GM12878 (cell line): ENCODE measurements around the gene AP3B2. TPM values are rescaled to one million over a fixed set of nuclear protein-coding genes. Genes with fewer than 3 reads are reported as not detected.

Experiments used
- ATAC-seq: fragments of 200-7000 bp; cut with Tn5 transposase; 3 replicates; pipeline ENCODE4 v1.9.1; 2020; ENCODE audit warnings: mild to moderate bottlenecking, moderate library complexity
- BruUV-seq: library from RNA; stranded (reverse); fragments of 400-500 nt; replicated peaks from 2 replicates; lab custom pipeline; 2021; lab: Mats Ljungman, UMichigan
- CTCF ChIA-PET: fragments of 300-600 bp; sonication (Branson Sonifier 250); formaldehyde crosslinking; extraction: SDS; loops from one replicate; lab custom pipeline; 2021; ENCODE audit warnings: inconsistent platforms; lab: Yijun Ruan, JAX
- POLR2A ChIA-PET: fragments of 350-600 bp; formaldehyde crosslinking; extraction: SDS; loops from one replicate; lab custom pipeline; 2021; ENCODE audit warnings: inconsistent platforms; lab: Charles Lee
- RAD21 ChIA-PET: fragments of 300-600 bp; sonication (Branson Sonifier 250); formaldehyde crosslinking; loops from one replicate; lab custom pipeline; 2023; ENCODE audit warnings: antibody characterized with exemption; ENCODE audit not compliant: unreplicated experiment; lab: Charles Lee
- SMC1A ChIA-PET: fragments of 300-600 bp; sonication (Branson Sonifier 250); formaldehyde crosslinking; loops from one replicate; lab custom pipeline; 2023; ENCODE audit not compliant: unreplicated experiment, uncharacterized antibody; lab: Charles Lee
- DNase-seq: peaks from one replicate; pipeline ENCODE4 v3.0.0-alpha.2; 2011; ENCODE audit warnings: low read depth, low spot score
- FAIRE-seq: peaks from 3 replicates; lab custom pipeline; 2011; peaks lifted over from hg19 to GRCh38; lab: Jason Lieb, UNC
- H2AFZ ChIP-seq: 2 replicates; pipeline ENCODE4 v1.6.0; 2011; ENCODE audit warnings: low read depth, low read length, control low read depth; ENCODE audit not compliant: control insufficient read depth
- H3K27ac ChIP-seq: 2 replicates; pipeline ENCODE4 v1.5.1; 2011; ENCODE audit warnings: control low read depth; ENCODE audit not compliant: control insufficient read depth, insufficient read depth
- H3K27me3 ChIP-seq, 2 experiments: replicated peaks in 1 of 2; 2 replicates each; pipeline versions ENCODE4 v1.6.0 to v1.6.1; 2011; ENCODE audit warnings: low read length in 1 of 2; ENCODE audit not compliant: control insufficient read depth in 2 of 2, insufficient read depth in 2 of 2
- H3K36me3 ChIP-seq, 2 experiments: 2 replicates each; pipeline ENCODE4 v1.5.1; 2011; ENCODE audit warnings: low read length in 1 of 2; ENCODE audit not compliant: control insufficient read depth in 2 of 2, insufficient read depth in 2 of 2
- H3K4me1 ChIP-seq: 2 replicates; pipeline ENCODE4 v1.6.1; 2011; ENCODE audit warnings: mild to moderate bottlenecking, low read length, moderate library complexity, mixed read lengths; ENCODE audit not compliant: control insufficient read depth, insufficient read depth
- H3K4me2 ChIP-seq: 2 replicates; pipeline ENCODE4 v1.6.0; 2011; ENCODE audit warnings: control low read depth; ENCODE audit not compliant: control insufficient read depth, insufficient read depth
- H3K4me3 ChIP-seq: fragments of 200-600 bp; sonication (generic); 2 replicates; pipeline ENCODE4 v1.5.1; 2016
- H3K79me2 ChIP-seq: 2 replicates; pipeline ENCODE4 v1.6.0; 2011; ENCODE audit warnings: low read length; ENCODE audit not compliant: control insufficient read depth, insufficient read depth
- H3K9ac ChIP-seq: 2 replicates; pipeline ENCODE4 v1.8.0; 2011; ENCODE audit warnings: low read length, control low read depth, mixed read lengths; ENCODE audit not compliant: control insufficient read depth, insufficient read depth
- H3K9me3 ChIP-seq: replicated peaks from 3 replicates; pipeline ENCODE4 v1.5.1; 2011; ENCODE audit warnings: mild to moderate bottlenecking, low read length; ENCODE audit not compliant: control insufficient read depth, insufficient read depth
- H4K20me1 ChIP-seq: 2 replicates; pipeline ENCODE4 v1.6.0; 2011; ENCODE audit not compliant: control insufficient read depth, insufficient read depth
- BMI1 ChIP-seq: fragments of 450-650 bp; IDR thresholded peaks from 2 replicates; pipeline ENCODE4 v1.6.1; 2016; ENCODE audit warnings: mild to moderate bottlenecking, moderate library complexity, borderline replicate concordance
- ESRRA ChIP-seq: IDR thresholded peaks from 2 replicates; pipeline ENCODE4 v1.6.1; 2012; ENCODE audit warnings: mild to moderate bottlenecking, low read length, improper control_type of control experiment
- ETV6 ChIP-seq, 2 experiments: fragments of 450-650 bp in 1 of 2; IDR thresholded peaks in 1 of 2; conservative IDR thresholded peaks in 1 of 2; 2 replicates each; pipeline ENCODE4 v1.6.1; 2014; ENCODE audit warnings: antibody characterized with exemption in 1 of 2, borderline replicate concordance in 1 of 2, low read depth in 1 of 2, mild to moderate bottlenecking in 1 of 2, moderate library complexity in 1 of 2
- HDGF ChIP-seq: fragments of 450-650 bp; IDR thresholded peaks from 2 replicates; pipeline ENCODE4 v1.6.1; 2016; ENCODE audit warnings: antibody characterized with exemption
- MTA3 ChIP-seq: IDR thresholded peaks from 2 replicates; pipeline ENCODE4 v1.6.1; 2012; ENCODE audit warnings: low read length, inconsistent platforms, borderline replicate concordance
- NR2C1 ChIP-seq: fragments of 450-650 bp; IDR thresholded peaks from 2 replicates; pipeline ENCODE4 v1.6.1; 2017; ENCODE audit warnings: antibody characterized with exemption, mild to moderate bottlenecking, moderate library complexity
- POU2F2 ChIP-seq: IDR thresholded peaks from 3 replicates; pipeline ENCODE4 v1.6.1; 2011; ENCODE audit warnings: low read depth, mild to moderate bottlenecking, low read length, borderline replicate concordance
- RELA ChIP-seq: fragments of 450-650 bp; IDR thresholded peaks from 2 replicates; pipeline ENCODE4 v1.8.0; 2014; ENCODE audit warnings: borderline replicate concordance; ENCODE audit not compliant: partially characterized antibody
- in situ Hi-C: fragments of 300-500 bp; cut with MboI; formaldehyde crosslinking; loops from 9 replicates; pipeline ENCODE4 v1.14.3; 2018; ENCODE audit warnings: mixed read lengths
- intact Hi-C: fragments of 100-400 bp; cut with micrococcal nuclease; formaldehyde crosslinking; loops from one replicate; pipeline ENCODE4 v1.14.2; 2022; ENCODE audit not compliant: unreplicated experiment
- polyA plus RNA-seq, 11 experiments: library from polyadenylated mRNA; depleted of rRNA in 4 of 11; unstranded in 6 of 11; stranded (reverse) in 5 of 11; fragments of >200 nt; fragmentation: Nextera tagmentation in 4 of 11; fragmentation: Illumina TruSeq in 1 of 11; extraction: Ambion mirVana in 4 of 11; extraction: Trizol in 1 of 11; gene quantifications; 1 replicate in 1 of 11; 2 replicates in 10 of 11; pipeline versions ENCODE4 v1.2.1 to v1.2.3, GENCODE V29; 2011 to 2016; ENCODE audit warnings: inconsistent platforms in 2 of 11, missing spikeins in 2 of 11, low read depth in 1 of 11
- total RNA-seq, 4 experiments: library from RNA; depleted of rRNA in 3 of 4; stranded (reverse); fragments of >200 nt in 3 of 4; fragmentation: Illumina TruSeq in 1 of 4; extraction: Trizol in 1 of 4; gene quantifications; 2 replicates each; pipeline versions ENCODE4 v1.2.1 to v1.2.3, GENCODE V29; 2013 to 2021
- TF ChIP-seq, protein P1 (sequence below): IDR thresholded peaks from 2 replicates; pipeline ENCODE4 v1.6.1; 2012; ENCODE audit warnings: mild to moderate bottlenecking, low read depth, low read length
- TF ChIP-seq, protein P2 (sequence below): fragments of 150-350 bp; IDR thresholded peaks from 2 replicates; pipeline ENCODE4 v1.6.1; 2014; ENCODE audit warnings: mild to moderate bottlenecking, low read depth, low read length
- TF ChIP-seq, protein P3 (sequence below): fragments of 450-650 bp; IDR thresholded peaks from 2 replicates; pipeline ENCODE4 v1.6.1; 2018; ENCODE audit warnings: mild to moderate bottlenecking, low read depth, moderate library complexity; ENCODE audit not compliant: partially characterized antibody
- TF ChIP-seq, protein P4 (sequence below): fragments of 450-650 bp; conservative IDR thresholded peaks from 2 replicates; pipeline ENCODE4 v1.6.1; 2017; ENCODE audit warnings: mild to moderate bottlenecking, moderate library complexity
- TF ChIP-seq, protein P5 (sequence below): fragments of 450-650 bp; IDR thresholded peaks from 2 replicates; pipeline ENCODE4 v1.6.1; 2014; ENCODE audit warnings: mild to moderate bottlenecking

Gene AP3B2
- total and polyA plus RNA-seq, 10 of the 15 experiments (the other 5 are each of a cell fraction or from before 2014, with no cell fraction given), result not detected

DNA sequence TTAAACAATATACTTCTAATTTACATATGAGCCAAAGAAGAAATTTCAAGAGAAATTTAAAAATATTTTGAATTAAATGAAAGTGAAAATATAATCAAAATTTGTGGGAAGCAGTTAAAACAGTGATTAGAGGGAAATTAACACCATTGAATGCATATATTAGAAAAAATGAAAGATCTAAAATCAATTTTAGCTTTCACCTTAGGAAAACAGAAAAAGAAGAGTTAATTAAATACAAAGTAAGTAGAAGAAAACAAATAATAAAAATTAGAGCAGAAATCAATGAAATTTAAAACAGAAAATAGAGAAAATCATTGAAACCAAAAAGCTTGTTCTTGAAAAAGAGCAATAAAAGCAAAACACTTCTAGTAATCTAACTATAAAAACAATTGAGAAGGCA is 38.6 kb upstream of the AP3B2 start:
- Histone ChIP-seq H3K27me3 (no peaks in the 10 kb centered on the region), H3K27ac (no peak overlapping the region), H3K4me2 (no peak overlapping the region), H3K4me3 (no peak overlapping the region), H3K4me1 (peaks cover 7% of the 10 kb centered on the region; the same call in 1 of the 2 replicates), H2AFZ (no peak overlapping the region), H4K20me1 (no peaks in the 10 kb centered on the region), H3K79me2 (peaks cover 33% of the 10 kb centered on the region), H3K9ac (no peak overlapping the region), H3K36me3 (peaks cover 0 to 10% of the 10 kb centered on the region in 2 experiments; a peak in 2 of 4 replicates), H3K9me3 (no peaks in the 10 kb centered on the region)
- DNase-seq, result no peak
- intact Hi-C loops (no loop called here), in situ Hi-C loops (no loop called here)
- no TSS peak for BruUV-seq
- ChIA-PET POLR2A (interaction anchor here (0.9 kb wide), 1 partner anchor 15 kb away, joined by 4 read pairs; no protein-coding TSS in a partner anchor), CTCF (no interaction called here), SMC1A (interaction anchor here (0.5 to 5.7 kb wide), 3 partner anchors 63 to 206 kb away, joined by 3 to 39 read pairs (median 4); partner anchors contain the start of gene WHAMM), RAD21 (interaction anchor here (3.9 kb wide), 1 partner anchor 63 kb away, joined by 20 read pairs; no protein-coding TSS in a partner anchor)
- no peak for ATAC-seq
- FAIRE-seq, result no peak
- TF ChIP-seq HDGF (no peak), RELA (no peak), NR2C1 (no peak), BMI1 (no peak), MTA3 (no peak), ETV6 (conservative IDR thresholded peaks at IDR 0.05 in 1 of 2, IDR thresholded peaks at IDR 0.05 in 1 of 2; ENCODE audit: borderline replicate concordance in 1 of 2, low read depth in 1 of 2) (no peak), ESRRA (no peak), POU2F2 (no peak)
- TF ChIP-seq, protein P1, sequence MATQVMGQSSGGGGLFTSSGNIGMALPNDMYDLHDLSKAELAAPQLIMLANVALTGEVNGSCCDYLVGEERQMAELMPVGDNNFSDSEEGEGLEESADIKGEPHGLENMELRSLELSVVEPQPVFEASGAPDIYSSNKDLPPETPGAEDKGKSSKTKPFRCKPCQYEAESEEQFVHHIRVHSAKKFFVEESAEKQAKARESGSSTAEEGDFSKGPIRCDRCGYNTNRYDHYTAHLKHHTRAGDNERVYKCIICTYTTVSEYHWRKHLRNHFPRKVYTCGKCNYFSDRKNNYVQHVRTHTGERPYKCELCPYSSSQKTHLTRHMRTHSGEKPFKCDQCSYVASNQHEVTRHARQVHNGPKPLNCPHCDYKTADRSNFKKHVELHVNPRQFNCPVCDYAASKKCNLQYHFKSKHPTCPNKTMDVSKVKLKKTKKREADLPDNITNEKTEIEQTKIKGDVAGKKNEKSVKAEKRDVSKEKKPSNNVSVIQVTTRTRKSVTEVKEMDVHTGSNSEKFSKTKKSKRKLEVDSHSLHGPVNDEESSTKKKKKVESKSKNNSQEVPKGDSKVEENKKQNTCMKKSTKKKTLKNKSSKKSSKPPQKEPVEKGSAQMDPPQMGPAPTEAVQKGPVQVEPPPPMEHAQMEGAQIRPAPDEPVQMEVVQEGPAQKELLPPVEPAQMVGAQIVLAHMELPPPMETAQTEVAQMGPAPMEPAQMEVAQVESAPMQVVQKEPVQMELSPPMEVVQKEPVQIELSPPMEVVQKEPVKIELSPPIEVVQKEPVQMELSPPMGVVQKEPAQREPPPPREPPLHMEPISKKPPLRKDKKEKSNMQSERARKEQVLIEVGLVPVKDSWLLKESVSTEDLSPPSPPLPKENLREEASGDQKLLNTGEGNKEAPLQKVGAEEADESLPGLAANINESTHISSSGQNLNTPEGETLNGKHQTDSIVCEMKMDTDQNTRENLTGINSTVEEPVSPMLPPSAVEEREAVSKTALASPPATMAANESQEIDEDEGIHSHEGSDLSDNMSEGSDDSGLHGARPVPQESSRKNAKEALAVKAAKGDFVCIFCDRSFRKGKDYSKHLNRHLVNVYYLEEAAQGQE, result no peak
- TF ChIP-seq, protein P2, sequence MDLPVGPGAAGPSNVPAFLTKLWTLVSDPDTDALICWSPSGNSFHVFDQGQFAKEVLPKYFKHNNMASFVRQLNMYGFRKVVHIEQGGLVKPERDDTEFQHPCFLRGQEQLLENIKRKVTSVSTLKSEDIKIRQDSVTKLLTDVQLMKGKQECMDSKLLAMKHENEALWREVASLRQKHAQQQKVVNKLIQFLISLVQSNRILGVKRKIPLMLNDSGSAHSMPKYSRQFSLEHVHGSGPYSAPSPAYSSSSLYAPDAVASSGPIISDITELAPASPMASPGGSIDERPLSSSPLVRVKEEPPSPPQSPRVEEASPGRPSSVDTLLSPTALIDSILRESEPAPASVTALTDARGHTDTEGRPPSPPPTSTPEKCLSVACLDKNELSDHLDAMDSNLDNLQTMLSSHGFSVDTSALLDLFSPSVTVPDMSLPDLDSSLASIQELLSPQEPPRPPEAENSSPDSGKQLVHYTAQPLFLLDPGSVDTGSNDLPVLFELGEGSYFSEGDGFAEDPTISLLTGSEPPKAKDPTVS, result no peak
- TF ChIP-seq, protein P3, sequence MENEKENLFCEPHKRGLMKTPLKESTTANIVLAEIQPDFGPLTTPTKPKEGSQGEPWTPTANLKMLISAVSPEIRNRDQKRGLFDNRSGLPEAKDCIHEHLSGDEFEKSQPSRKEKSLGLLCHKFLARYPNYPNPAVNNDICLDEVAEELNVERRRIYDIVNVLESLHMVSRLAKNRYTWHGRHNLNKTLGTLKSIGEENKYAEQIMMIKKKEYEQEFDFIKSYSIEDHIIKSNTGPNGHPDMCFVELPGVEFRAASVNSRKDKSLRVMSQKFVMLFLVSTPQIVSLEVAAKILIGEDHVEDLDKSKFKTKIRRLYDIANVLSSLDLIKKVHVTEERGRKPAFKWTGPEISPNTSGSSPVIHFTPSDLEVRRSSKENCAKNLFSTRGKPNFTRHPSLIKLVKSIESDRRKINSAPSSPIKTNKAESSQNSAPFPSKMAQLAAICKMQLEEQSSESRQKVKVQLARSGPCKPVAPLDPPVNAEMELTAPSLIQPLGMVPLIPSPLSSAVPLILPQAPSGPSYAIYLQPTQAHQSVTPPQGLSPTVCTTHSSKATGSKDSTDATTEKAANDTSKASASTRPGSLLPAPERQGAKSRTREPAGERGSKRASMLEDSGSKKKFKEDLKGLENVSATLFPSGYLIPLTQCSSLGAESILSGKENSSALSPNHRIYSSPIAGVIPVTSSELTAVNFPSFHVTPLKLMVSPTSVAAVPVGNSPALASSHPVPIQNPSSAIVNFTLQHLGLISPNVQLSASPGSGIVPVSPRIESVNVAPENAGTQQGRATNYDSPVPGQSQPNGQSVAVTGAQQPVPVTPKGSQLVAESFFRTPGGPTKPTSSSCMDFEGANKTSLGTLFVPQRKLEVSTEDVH, result no peak
- TF ChIP-seq, protein P4, sequence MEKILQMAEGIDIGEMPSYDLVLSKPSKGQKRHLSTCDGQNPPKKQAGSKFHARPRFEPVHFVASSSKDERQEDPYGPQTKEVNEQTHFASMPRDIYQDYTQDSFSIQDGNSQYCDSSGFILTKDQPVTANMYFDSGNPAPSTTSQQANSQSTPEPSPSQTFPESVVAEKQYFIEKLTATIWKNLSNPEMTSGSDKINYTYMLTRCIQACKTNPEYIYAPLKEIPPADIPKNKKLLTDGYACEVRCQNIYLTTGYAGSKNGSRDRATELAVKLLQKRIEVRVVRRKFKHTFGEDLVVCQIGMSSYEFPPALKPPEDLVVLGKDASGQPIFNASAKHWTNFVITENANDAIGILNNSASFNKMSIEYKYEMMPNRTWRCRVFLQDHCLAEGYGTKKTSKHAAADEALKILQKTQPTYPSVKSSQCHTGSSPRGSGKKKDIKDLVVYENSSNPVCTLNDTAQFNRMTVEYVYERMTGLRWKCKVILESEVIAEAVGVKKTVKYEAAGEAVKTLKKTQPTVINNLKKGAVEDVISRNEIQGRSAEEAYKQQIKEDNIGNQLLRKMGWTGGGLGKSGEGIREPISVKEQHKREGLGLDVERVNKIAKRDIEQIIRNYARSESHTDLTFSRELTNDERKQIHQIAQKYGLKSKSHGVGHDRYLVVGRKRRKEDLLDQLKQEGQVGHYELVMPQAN, result no peak
- TF ChIP-seq, protein P5, sequence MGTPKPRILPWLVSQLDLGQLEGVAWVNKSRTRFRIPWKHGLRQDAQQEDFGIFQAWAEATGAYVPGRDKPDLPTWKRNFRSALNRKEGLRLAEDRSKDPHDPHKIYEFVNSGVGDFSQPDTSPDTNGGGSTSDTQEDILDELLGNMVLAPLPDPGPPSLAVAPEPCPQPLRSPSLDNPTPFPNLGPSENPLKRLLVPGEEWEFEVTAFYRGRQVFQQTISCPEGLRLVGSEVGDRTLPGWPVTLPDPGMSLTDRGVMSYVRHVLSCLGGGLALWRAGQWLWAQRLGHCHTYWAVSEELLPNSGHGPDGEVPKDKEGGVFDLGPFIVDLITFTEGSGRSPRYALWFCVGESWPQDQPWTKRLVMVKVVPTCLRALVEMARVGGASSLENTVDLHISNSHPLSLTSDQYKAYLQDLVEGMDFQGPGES, result no peak
